GM12878 (cell line): ENCODE measurements around the gene RPRML. TPM values are rescaled to one million over a fixed set of nuclear protein-coding genes. Genes with fewer than 3 reads are reported as not detected.
A peak's percentile ranks its signal among the peaks of the same experiment; 100 is the strongest.

ENCODE experiments used
- BHLHE40 ChIP-seq, 2 experiments: fragments of 450-650 bp in 1 of 2; IDR thresholded peaks; 2 replicates each; pipeline ENCODE4 v1.6.1; 2011 to 2017; ENCODE audit warnings: low read depth in 2 of 2, borderline replicate concordance in 1 of 2, improper control_type of control experiment in 1 of 2, low read length in 1 of 2, mild to moderate bottlenecking in 1 of 2
- CEBPZ ChIP-seq: fragments of 150-350 bp; IDR thresholded peaks from 2 replicates; pipeline ENCODE4 v1.6.1; 2016; ENCODE audit warnings: low read depth, low read length
- E2F4 ChIP-seq: IDR thresholded peaks from 2 replicates; pipeline ENCODE4 v1.6.1; 2012; ENCODE audit warnings: low read depth, low read length, improper control_type of control experiment
- EZH2 ChIP-seq: IDR thresholded peaks from 2 replicates; pipeline ENCODE4 v1.6.1; 2012; ENCODE audit warnings: low read depth, mild to moderate bottlenecking, control low read depth, inconsistent platforms, low read length, borderline replicate concordance; ENCODE audit not compliant: control insufficient read depth
- FOXK2 ChIP-seq: fragments of 450-650 bp; IDR thresholded peaks from 2 replicates; pipeline ENCODE4 v1.6.1; 2017; ENCODE audit warnings: mild to moderate bottlenecking, moderate library complexity
- IKZF1 ChIP-seq: fragments of 450-650 bp; conservative IDR thresholded peaks from 2 replicates; pipeline ENCODE4 v1.6.1; 2017; ENCODE audit warnings: antibody characterized with exemption, mild to moderate bottlenecking
- JUNB ChIP-seq: IDR thresholded peaks from 2 replicates; pipeline ENCODE4 v1.6.1; 2016; ENCODE audit warnings: antibody characterized with exemption, mild to moderate bottlenecking
- JUND ChIP-seq: IDR thresholded peaks from 2 replicates; pipeline ENCODE4 v1.6.1; 2012; ENCODE audit warnings: low read depth, mild to moderate bottlenecking, low read length, improper control_type of control experiment, moderate library complexity
- KLF5 ChIP-seq: fragments of 450-650 bp; IDR thresholded peaks from 2 replicates; pipeline ENCODE4 v1.6.1; 2014; ENCODE audit warnings: mild to moderate bottlenecking; ENCODE audit not compliant: partially characterized antibody
- MAX ChIP-seq: IDR thresholded peaks from 2 replicates; pipeline ENCODE4 v1.6.1; 2012; ENCODE audit warnings: low read depth, low read length, improper control_type of control experiment
- NFIC ChIP-seq: IDR thresholded peaks from 2 replicates; pipeline ENCODE4 v1.6.1; 2012; ENCODE audit warnings: low read depth, mild to moderate bottlenecking, inconsistent platforms, low read length, moderate library complexity
- PAX5 ChIP-seq: IDR thresholded peaks from 2 replicates; pipeline ENCODE4 v1.6.1; 2011; ENCODE audit warnings: low read depth, low read length, borderline replicate concordance
- PML ChIP-seq: IDR thresholded peaks from 2 replicates; pipeline ENCODE4 v1.6.1; 2012; ENCODE audit warnings: low read length, inconsistent platforms
- POLR2A ChIP-seq: IDR thresholded peaks from 2 replicates; pipeline ENCODE4 v1.6.1; 2011; ENCODE audit warnings: low read depth, mild to moderate bottlenecking, low read length
- POLR2AphosphoS5 ChIP-seq: IDR thresholded peaks from 2 replicates; pipeline ENCODE4 v1.6.1; 2011; ENCODE audit warnings: mild to moderate bottlenecking, low read length, inconsistent platforms
- POU2F2 ChIP-seq: IDR thresholded peaks from 3 replicates; pipeline ENCODE4 v1.6.1; 2011; ENCODE audit warnings: low read depth, mild to moderate bottlenecking, low read length, borderline replicate concordance
- RAD21 ChIP-seq: IDR thresholded peaks from 2 replicates; pipeline ENCODE4 v1.6.1; 2011; ENCODE audit warnings: mild to moderate bottlenecking, low read depth, low read length, moderate library complexity; ENCODE audit not compliant: insufficient read depth
- RUNX3 ChIP-seq: IDR thresholded peaks from 2 replicates; pipeline ENCODE4 v1.6.1; 2012; ENCODE audit warnings: low read length, inconsistent platforms
- SMC3 ChIP-seq: IDR thresholded peaks from 2 replicates; pipeline ENCODE4 v1.6.1; 2011; ENCODE audit warnings: low read length, improper control_type of control experiment, borderline replicate concordance
- STAT1 ChIP-seq: fragments of 450-650 bp; conservative IDR thresholded peaks from 2 replicates; pipeline ENCODE4 v1.6.1; 2014; ENCODE audit warnings: antibody characterized with exemption, mild to moderate bottlenecking
- STAT3 ChIP-seq: IDR thresholded peaks from 2 replicates; pipeline ENCODE4 v1.6.1; 2011; ENCODE audit warnings: low read depth, low read length, improper control_type of control experiment
- USF1 ChIP-seq: IDR thresholded peaks from 2 replicates; pipeline ENCODE4 v1.6.1; 2011; ENCODE audit warnings: borderline replicate concordance, low read depth, mild to moderate bottlenecking, moderate library complexity, mixed read lengths, low read length; ENCODE audit not compliant: insufficient read depth; ENCODE audit errors: extremely low read length
- YY1 ChIP-seq: IDR thresholded peaks from 2 replicates; pipeline ENCODE4 v1.6.1; 2011; ENCODE audit warnings: low read depth, mild to moderate bottlenecking, low read length
- ZNF207 ChIP-seq: fragments of 450-650 bp; IDR thresholded peaks from 2 replicates; pipeline ENCODE4 v1.6.1; 2014; ENCODE audit warnings: antibody characterized with exemption, mild to moderate bottlenecking, borderline replicate concordance
- ZNF384 ChIP-seq: IDR thresholded peaks from 2 replicates; pipeline ENCODE4 v1.6.1; 2012; ENCODE audit warnings: low read depth, mild to moderate bottlenecking, low read length, improper control_type of control experiment, borderline replicate concordance
- ZNF622 ChIP-seq: fragments of 450-650 bp; IDR thresholded peaks from 2 replicates; pipeline ENCODE4 v1.6.1; 2017; ENCODE audit warnings: mild to moderate bottlenecking, inconsistent platforms
- ZSCAN29 ChIP-seq: fragments of 450-650 bp; IDR thresholded peaks from 2 replicates; pipeline ENCODE4 v1.6.1; 2017; ENCODE audit warnings: mild to moderate bottlenecking, moderate library complexity
- polyA plus RNA-seq, 11 experiments: library from polyadenylated mRNA; depleted of rRNA in 4 of 11; unstranded in 6 of 11; stranded (reverse) in 5 of 11; fragments of >200 nt; fragmentation: Nextera tagmentation in 4 of 11; fragmentation: Illumina TruSeq in 1 of 11; extraction: Ambion mirVana in 4 of 11; extraction: Trizol in 1 of 11; gene quantifications; 1 replicate in 1 of 11; 2 replicates in 10 of 11; pipeline versions ENCODE4 v1.2.1 to v1.2.3, GENCODE V29; 2011 to 2016; ENCODE audit warnings: inconsistent platforms in 2 of 11, missing spikeins in 2 of 11, low read depth in 1 of 11
- total RNA-seq, 4 experiments: library from RNA; depleted of rRNA in 3 of 4; stranded (reverse); fragments of >200 nt in 3 of 4; fragmentation: Illumina TruSeq in 1 of 4; extraction: Trizol in 1 of 4; gene quantifications; 2 replicates each; pipeline versions ENCODE4 v1.2.1 to v1.2.3, GENCODE V29; 2013 to 2021

The RPRML gene
- total and polyA plus RNA-seq, 10 of the 15 experiments (the other 5 are each of a cell fraction or from before 2014, with no cell fraction given) = not detected

GRCh38 chr17:46942441-46943217 lies 36.4 kb downstream of the RPRML start (continued):
- TF ChIP-seq CEBPZ = no peak
- TF ChIP-seq ZNF622 = no peak
- TF ChIP-seq PML = no peak
- TF ChIP-seq POLR2AphosphoS5 = peak; percentile 27; the same call in 1 of the 2 replicates
- no peak for TF ChIP-seq ZNF384
- TF ChIP-seq JUNB = no peak
- no peak for TF ChIP-seq PAX5
- no peak for TF ChIP-seq USF1
- no peak for TF ChIP-seq ZNF207
- TF ChIP-seq STAT1 = no peak
- TF ChIP-seq POLR2A = peak; percentile 43; the same call in 1 of the 2 replicates
- no peak for TF ChIP-seq BHLHE40 (IDR thresholded peaks at IDR 0.05; ENCODE audit: borderline replicate concordance in 1 of 2, low read depth in 2 of 2, low read length in 1 of 2)
- peak; percentile 61; the same call in 1 of the 2 replicates for TF ChIP-seq SMC3
- no peak for TF ChIP-seq ZSCAN29
- no peak for TF ChIP-seq KLF5
- TF ChIP-seq STAT3 = no peak
- TF ChIP-seq NFIC = no peak
- no peak for TF ChIP-seq JUND
- no peak for TF ChIP-seq YY1
- no peak for TF ChIP-seq MAX
- peak; percentile 39; the same call in 1 of the 2 replicates for TF ChIP-seq IKZF1
- TF ChIP-seq RUNX3 = peak; percentile 20; the same call in 1 of the 2 replicates
- TF ChIP-seq RAD21 = peak; percentile 80
- TF ChIP-seq POU2F2 = no peak
- no peak for TF ChIP-seq EZH2
- TF ChIP-seq FOXK2 = no peak
- no peak for TF ChIP-seq E2F4
